HFFc6 (cell line): ENCODE measurements around the gene CCDC197. TPM values are rescaled to one million over a fixed set of nuclear protein-coding genes. Genes with fewer than 3 reads are reported as not detected.

Source experiments
- DNase-seq: peaks from one replicate; pipeline ENCODE4 v3.0.0-alpha.2; 2018
- H3K27ac Mint-ChIP-seq: 2 replicates; pipeline ENCODE4 v1.8.0; 2020; ENCODE audit warnings: mild to moderate bottlenecking, mixed read lengths
- H3K27me3 Mint-ChIP-seq: 2 replicates; pipeline ENCODE4 v1.8.0; 2021; ENCODE audit warnings: mild to moderate bottlenecking, moderate library complexity, mixed read lengths; ENCODE audit not compliant: insufficient read depth
- H3K36me3 Mint-ChIP-seq: 2 replicates; pipeline ENCODE4 v1.8.0; 2021; ENCODE audit warnings: low read depth, mixed read lengths
- H3K4me1 Mint-ChIP-seq: 2 replicates; pipeline ENCODE4 v1.8.0; 2020; ENCODE audit warnings: low read depth, mixed read lengths
- H3K4me3 Mint-ChIP-seq: 2 replicates; pipeline ENCODE4 v1.8.0; 2020; ENCODE audit warnings: mild to moderate bottlenecking, moderate library complexity, mixed read lengths
- H3K9me3 Mint-ChIP-seq: 2 replicates; pipeline ENCODE4 v1.8.0; 2020; ENCODE audit warnings: mild to moderate bottlenecking, mixed read lengths
- CTCF ChIP-seq: fragments of 200-600 bp; sonication (generic); IDR thresholded peaks from 2 replicates; pipeline ENCODE4 v1.5.0; 2021; ENCODE audit warnings: antibody characterized with exemption, mild to moderate bottlenecking
- total RNA-seq, 6 experiments: library from RNA; stranded (reverse); fragmentation: NEBNext Ultra II Directional; extraction: Animal tissue kit (Norgen Biotek cat#: 25700); gene quantifications; 2 replicates in 1 of 6; 3 replicates in 5 of 6; pipeline ENCODE4 v1.2.3, GENCODE V29; 2021

The CCDC197 gene
- total RNA-seq, 6 experiments from 2014 or later, result not detected

DNA sequence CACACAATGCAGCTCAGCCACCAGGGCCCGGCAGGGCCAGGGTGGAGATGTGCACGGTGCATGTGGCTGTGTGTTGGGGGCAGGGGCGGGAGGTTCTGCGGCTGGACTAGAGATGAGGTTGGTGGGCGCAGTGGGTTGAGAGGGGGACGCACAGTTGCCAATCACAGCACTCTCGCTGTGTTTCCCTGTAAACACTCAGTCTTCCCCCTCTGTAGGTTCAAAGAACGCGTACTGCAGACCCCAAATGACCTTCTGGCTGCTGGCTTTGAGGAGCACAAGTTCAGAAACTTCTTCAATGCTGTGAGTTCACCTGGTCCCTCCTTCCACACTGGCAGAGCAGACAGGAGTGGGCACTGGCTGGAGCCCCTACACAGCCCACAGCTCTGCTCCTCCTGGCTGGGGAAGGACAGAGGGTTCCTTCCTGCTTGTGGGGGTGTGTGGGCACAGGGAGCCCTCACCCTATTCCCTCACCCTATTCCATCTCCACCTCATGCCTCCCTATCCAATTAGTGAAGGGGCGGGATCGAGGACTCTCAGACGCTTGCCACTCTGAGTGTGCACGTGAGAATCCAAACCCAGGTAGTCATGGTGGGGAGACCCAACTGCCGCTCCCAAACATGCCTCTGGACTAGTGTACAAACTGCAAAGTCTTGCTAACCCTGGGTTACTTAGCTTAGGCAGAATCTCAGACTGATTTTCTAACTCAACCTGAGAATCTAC is 46.8 kb downstream of the CCDC197 start:
- DNase-seq, result no peak
- Mint-ChIP-seq H3K4me1 (peaks cover 33% of the 10 kb centered on the region), H3K27ac (no peak overlapping the region), H3K4me3 (no peak overlapping the region), H3K27me3 (peaks cover 4% of the 10 kb centered on the region), H3K36me3 (peaks cover 7% of the 10 kb centered on the region; the same call in 1 of the 2 replicates), H3K9me3 (no peaks in the 10 kb centered on the region)
- no peak for TF ChIP-seq CTCF

DNA sequence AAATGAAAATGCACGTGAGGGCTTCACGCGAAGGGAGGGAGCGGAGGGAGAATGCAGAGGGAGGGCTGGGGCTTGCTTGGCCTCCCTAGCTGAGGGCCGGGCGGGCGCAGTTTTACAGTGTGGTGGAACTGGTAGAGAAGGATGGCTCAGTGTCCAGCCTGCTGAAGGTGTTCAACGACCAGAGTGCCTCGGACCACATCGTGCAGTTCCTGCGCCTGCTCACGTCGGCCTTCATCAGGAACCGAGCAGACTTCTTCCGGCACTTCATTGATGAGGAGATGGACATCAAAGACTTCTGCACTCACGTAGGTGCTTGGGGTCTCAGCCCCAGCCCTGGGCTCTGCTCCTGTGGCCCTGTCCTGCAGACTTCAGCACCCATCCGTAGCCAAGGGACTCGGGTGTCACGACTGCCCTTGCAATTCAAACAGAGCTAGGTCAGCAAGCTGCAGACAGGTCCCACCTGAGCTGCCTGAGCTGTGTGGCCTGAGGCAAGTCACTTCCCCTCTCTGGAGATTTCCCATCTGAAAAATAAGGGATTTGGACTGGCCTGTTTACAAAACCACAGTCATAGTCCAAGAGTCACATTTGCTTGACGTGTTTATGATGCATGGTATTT is 47.5 kb downstream of the CCDC197 start:
- peaks cover 4% of the 10 kb centered on the region for H3K27me3 Mint-ChIP-seq

DNA sequence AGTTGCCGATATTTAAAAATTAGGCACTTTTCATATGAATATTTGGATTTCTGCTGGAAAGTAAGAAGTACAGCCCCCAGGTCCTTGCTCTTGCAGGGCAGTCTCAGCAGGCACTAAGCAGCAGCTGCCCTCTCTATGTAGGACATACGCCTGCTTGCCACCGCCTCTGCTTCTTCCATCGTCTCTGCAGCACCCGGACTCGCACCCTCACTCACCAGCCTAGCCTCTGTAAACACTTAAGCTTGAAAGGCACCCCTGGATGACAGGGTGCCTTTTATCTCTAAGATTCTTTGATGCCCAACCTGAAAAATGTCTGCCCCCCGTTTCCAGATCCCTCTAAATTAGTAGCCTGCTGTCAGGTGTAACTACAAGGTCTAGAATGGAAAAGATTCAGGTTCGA is 48.0 kb downstream of the CCDC197 start:
- no peaks in the 10 kb centered on the region for H3K9me3 Mint-ChIP-seq
- no peak overlapping the region for H3K27ac Mint-ChIP-seq
- H3K36me3 Mint-ChIP-seq, result peaks cover 12% of the 10 kb centered on the region
- peaks cover 33% of the 10 kb centered on the region for H3K4me1 Mint-ChIP-seq
- DNase-seq, result no peak
- no peak for TF ChIP-seq CTCF
- peaks cover 4% of the 10 kb centered on the region for H3K27me3 Mint-ChIP-seq
- no peak overlapping the region for H3K4me3 Mint-ChIP-seq

More for the DNA sequence above, 47.5 kb downstream of the CCDC197 start:
- no peak for DNase-seq
- H3K4me3 Mint-ChIP-seq, result no peak overlapping the region
- H3K9me3 Mint-ChIP-seq, result no peaks in the 10 kb centered on the region
- H3K4me1 Mint-ChIP-seq, result peaks cover 33% of the 10 kb centered on the region
- H3K36me3 Mint-ChIP-seq, result peaks cover 7% of the 10 kb centered on the region; the same call in 1 of the 2 replicates
- TF ChIP-seq CTCF, result no peak
- H3K27ac Mint-ChIP-seq, result no peak overlapping the region

DNA sequence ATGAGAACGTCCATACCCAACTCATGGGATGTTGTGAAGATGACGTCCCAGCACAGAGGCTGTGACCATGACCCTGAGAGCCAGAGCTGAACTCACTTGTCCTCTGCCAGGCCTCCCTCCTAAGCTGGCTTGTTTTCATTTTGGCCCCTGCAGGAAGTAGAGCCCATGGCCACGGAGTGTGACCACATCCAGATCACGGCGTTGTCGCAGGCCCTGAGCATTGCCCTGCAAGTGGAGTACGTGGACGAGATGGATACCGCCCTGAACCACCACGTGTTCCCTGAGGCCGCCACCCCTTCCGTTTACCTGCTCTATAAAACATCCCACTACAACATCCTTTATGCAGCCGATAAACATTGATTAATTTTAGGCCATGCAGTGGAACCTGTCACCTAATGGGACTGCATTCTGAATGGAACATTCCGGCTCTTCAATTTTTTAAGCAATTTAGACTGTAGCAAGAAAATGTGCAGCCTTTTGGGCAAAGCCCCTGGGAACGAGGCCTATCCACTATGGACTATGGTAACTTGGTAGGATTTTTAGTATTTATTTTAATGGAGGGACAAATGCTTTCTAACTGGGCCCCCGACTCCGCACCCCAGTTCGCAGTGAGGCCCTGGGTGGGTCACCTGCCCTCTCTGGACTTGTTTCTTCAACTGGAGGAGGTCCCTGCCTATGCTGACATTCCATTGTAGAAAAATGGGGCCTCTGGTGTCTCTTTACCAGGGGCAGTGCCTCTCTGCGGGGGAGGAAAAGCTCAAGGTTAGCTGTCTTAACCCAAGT is 48.7 kb downstream of the CCDC197 start:
- no peaks in the 10 kb centered on the region for H3K9me3 Mint-ChIP-seq
- peaks cover 1% of the 10 kb centered on the region for H3K27me3 Mint-ChIP-seq
- peaks cover 17% of the 10 kb centered on the region for H3K36me3 Mint-ChIP-seq
- TF ChIP-seq CTCF, result no peak
- H3K4me3 Mint-ChIP-seq, result no peak overlapping the region
- peaks cover 30% of the 10 kb centered on the region for H3K4me1 Mint-ChIP-seq
- DNase-seq, result no peak
- H3K27ac Mint-ChIP-seq, result no peak overlapping the region

DNA sequence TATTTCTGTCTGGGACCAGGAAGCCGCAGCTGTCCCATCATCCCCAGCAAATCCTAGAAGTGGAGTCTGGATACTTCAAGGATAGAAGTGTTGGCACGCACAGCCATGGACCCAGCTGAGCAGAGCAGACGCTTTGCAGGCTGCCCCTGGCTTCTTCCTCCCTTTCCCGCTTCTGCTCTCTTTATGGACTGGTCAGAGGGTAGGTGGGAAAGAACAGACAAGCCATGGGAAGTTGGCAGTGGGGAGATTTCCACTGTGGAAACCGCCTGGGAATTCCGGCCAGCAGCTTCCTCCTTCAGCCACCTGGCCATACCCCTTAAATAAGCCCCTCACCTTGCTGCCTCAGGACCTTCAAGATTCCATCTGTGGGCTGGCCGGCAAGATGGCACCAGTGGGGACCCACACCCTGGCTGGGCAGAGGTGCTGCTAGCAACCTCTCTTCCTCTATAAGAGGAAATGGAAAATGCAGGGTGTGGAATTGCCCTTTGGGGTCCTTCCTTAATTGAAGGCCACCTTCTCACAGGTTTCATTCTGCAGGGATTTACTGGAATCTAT is 49.7 kb downstream of the CCDC197 start:
- Mint-ChIP-seq H3K4me3 (no peak overlapping the region), H3K4me1 (peaks cover 20% of the 10 kb centered on the region), H3K27me3 (no peaks in the 10 kb centered on the region; the same call in 1 of the 2 replicates), H3K9me3 (no peaks in the 10 kb centered on the region), H3K27ac (no peak overlapping the region), H3K36me3 (peaks cover 25% of the 10 kb centered on the region)
- DNase-seq, result no peak
- TF ChIP-seq CTCF, result no peak
